ENCODE measurements around the gene KIAA0586. TPM values are rescaled to one million over a fixed set of nuclear protein-coding genes. Genes with fewer than 3 reads are reported as not detected.

Gene KIAA0586
- total and polyA plus RNA-seq, 11 donors: 5.9 to 19.7 (median 13.6) TPM

DNA sequence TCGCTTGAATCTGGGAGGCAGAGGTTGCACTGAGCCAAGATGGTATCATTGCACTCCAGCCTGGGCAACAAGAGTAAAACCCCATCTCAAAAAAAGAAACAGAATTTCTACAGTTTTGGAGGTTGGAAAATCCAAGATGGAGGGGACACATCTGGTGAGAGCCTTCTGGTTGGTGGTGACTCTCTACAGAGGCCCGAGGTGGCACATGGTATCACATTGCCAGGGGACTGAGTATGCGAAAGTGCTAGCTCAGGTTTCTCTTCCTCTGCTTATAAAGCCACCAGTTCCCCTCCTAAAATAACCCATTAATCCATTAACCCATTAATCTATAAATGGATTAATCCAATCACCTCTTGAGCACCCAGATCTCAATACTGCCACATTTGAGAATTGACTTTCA, 139.5 kb downstream of the KIAA0586 start:
- ATAC-seq (no peak), DNase-seq (no peak)
- Histone ChIP-seq H3K4me3 (no peak overlapping the region), H3K4me1 (no peaks in the 10 kb centered on the region), H3K27ac (no peak overlapping the region), H3K36me3 (no peaks in the 10 kb centered on the region), H3K9me3 (no peaks in the 10 kb centered on the region), H3K27me3 (no peaks in the 10 kb centered on the region)
- 92 to 96% (median 96%) methylated on average over 3 of the region's 3 CpGs for WGBS, 4 donors
- intact Hi-C loops (cut with DNase I): no loop called here
- TF ChIP-seq, protein P1, sequence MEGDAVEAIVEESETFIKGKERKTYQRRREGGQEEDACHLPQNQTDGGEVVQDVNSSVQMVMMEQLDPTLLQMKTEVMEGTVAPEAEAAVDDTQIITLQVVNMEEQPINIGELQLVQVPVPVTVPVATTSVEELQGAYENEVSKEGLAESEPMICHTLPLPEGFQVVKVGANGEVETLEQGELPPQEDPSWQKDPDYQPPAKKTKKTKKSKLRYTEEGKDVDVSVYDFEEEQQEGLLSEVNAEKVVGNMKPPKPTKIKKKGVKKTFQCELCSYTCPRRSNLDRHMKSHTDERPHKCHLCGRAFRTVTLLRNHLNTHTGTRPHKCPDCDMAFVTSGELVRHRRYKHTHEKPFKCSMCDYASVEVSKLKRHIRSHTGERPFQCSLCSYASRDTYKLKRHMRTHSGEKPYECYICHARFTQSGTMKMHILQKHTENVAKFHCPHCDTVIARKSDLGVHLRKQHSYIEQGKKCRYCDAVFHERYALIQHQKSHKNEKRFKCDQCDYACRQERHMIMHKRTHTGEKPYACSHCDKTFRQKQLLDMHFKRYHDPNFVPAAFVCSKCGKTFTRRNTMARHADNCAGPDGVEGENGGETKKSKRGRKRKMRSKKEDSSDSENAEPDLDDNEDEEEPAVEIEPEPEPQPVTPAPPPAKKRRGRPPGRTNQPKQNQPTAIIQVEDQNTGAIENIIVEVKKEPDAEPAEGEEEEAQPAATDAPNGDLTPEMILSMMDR (IDR thresholded peaks at IDR 0.05): no peak
- TF ChIP-seq POLR2A (IDR thresholded peaks at IDR 0.05): no peak

DNA sequence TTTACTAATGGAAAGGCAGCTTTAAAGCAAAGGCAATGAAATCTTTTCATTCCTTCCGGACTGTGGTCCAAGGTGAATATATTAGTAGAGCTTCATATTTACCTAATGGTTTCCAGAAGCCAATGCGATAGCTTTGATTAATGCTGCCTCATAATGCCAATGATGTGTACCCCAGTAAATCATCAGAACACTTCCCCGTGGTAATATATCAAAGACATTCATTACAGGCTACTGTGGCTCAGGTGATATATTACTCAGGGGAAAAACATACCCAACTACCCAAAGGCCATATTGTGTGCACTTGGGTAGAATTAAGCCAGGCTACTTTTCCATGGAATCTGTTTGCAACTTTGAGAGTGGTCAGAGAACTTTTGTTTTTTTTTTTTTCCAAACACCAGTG, 140.8 kb downstream of the KIAA0586 start:
- intact Hi-C loops (cut with DNase I): no loop called here

DNA sequence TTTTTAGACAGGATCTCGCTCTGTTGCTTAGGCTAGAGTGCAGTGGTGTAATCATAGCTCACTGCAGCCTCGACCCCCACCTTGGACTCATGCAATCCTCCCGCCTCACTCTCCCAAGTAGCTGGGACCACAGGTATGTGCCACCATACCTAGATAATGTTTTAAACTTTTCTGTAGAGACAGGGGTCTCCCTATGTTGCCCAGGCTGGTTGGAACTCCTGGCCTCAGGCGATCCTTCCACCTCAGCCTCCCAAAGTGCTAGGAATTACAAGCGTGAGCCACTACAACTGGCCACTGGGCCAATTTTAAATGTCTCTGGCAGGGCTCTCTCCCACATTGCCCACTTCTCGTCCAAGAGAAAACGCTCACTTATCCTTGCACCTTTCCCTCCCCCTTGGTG, 143.7 kb downstream of the KIAA0586 start:
- H3K4me1 ChIP-seq: no peaks in the 10 kb centered on the region
- H3K27ac ChIP-seq: peak overlapping the region in 1 of 12 donors; percentile 56
- 90 to 97% (median 93%) methylated on average over 7 of the region's 7 CpGs for WGBS, 4 donors
- intact Hi-C loops (cut with DNase I): no loop called here
- no peaks in the 10 kb centered on the region for H3K27me3 ChIP-seq
- H3K36me3 ChIP-seq: no peaks in the 10 kb centered on the region
- ATAC-seq (no peak), DNase-seq (no peak)
- H3K9me3 ChIP-seq: no peaks in the 10 kb centered on the region
- TF ChIP-seq, protein P1 (IDR thresholded peaks at IDR 0.05): no peak
- TF ChIP-seq POLR2A (IDR thresholded peaks at IDR 0.05): no peak
- H3K4me3 ChIP-seq: no peak overlapping the region

More for the DNA sequence above, 140.8 kb downstream of the KIAA0586 start:
- H3K4me1 ChIP-seq: no peaks in the 10 kb centered on the region
- WGBS, 4 donors: 95 to 97% (median 96%) methylated on average over 3 of the region's 3 CpGs
- ATAC-seq (no peak), DNase-seq (no peak)
- TF ChIP-seq POLR2A (IDR thresholded peaks at IDR 0.05): no peak
- TF ChIP-seq, protein P1 (IDR thresholded peaks at IDR 0.05): no peak
- H3K36me3 ChIP-seq: no peaks in the 10 kb centered on the region
- H3K9me3 ChIP-seq: no peaks in the 10 kb centered on the region
- H3K4me3 ChIP-seq: no peak overlapping the region
- H3K27ac ChIP-seq: no peak overlapping the region
- H3K27me3 ChIP-seq: no peaks in the 10 kb centered on the region

DNA sequence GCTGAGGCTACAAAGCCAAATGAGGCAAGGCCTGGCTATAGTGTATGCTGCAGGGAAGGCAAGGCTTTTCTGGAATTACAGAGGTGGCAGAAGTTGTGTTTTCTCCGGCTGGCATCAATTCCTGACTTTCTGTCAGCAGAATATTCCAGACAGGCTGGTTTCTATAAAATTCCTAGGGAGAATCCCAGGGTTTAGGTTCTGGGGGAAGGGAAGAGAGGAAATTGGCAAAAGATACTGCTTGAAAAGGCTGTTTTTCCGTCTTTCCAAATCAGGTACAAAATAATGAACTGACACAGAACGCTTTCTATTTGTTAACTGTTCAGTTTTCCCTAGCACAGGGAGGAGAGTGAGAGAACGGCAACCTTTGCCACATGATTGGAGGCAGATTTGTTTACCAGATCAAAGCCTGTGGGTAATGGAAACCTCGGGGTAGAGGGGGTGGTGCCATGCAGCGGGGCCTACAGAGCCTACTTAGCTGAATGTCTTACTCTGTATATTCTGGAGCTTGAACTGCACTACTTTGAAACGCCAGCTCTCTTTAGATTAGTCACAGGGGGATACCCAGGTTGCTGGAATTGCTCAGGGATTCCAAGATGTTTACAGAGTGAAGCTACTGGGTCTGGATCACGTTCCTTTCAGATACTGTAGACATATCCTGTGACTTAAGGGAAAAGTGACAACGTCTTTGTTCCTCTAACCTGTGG, 144.4 kb downstream of the KIAA0586 start:
- TF ChIP-seq, protein P1 (IDR thresholded peaks at IDR 0.05): no peak
- TF ChIP-seq POLR2A (IDR thresholded peaks at IDR 0.05): no peak
- peak overlapping the region in 1 of 12 donors; percentile 56 for H3K27ac ChIP-seq
- intact Hi-C loops (cut with DNase I): no loop called here
- no peaks in the 10 kb centered on the region for H3K27me3 ChIP-seq
- 63 to 72% (median 67%) methylated on average over 9 of the region's 9 CpGs for WGBS, 4 donors
- no peaks in the 10 kb centered on the region for H3K36me3 ChIP-seq
- ATAC-seq (no peak), DNase-seq (no peak)
- H3K4me1 ChIP-seq: no peaks in the 10 kb centered on the region
- H3K4me3 ChIP-seq: no peak overlapping the region
- no peaks in the 10 kb centered on the region for H3K9me3 ChIP-seq
